ENCODE data around the gene COL27A1.

DNA sequence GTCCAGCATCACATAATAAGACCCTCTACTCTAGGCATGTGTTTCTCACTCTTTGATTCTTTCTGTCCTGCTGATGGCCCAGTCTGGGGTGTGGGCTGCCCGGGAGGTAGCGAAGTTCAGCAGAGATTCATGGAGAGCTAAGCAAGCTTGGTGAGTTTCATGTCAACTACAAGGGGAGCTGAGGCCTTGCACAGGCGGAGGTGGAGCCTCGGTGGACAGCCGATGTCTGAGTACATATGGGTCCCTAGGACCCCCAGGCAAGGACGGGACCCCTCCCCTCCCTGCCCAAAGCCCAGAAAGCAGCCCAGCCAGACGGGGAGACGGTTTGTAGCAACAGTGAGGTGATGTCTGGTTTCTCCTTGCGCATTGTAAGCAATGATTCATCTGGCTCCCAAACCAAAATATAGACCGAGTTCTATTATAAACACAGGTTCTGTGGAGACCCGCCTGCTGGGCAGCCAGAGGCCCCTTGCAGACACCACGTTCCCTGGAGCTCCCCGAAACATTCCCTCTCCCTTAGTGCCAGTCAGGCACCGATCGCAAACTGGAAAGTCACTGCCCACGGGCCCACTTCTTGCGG lies 45.5 kb downstream of the COL27A1 start:
- TF ChIP-seq, protein P1, sequence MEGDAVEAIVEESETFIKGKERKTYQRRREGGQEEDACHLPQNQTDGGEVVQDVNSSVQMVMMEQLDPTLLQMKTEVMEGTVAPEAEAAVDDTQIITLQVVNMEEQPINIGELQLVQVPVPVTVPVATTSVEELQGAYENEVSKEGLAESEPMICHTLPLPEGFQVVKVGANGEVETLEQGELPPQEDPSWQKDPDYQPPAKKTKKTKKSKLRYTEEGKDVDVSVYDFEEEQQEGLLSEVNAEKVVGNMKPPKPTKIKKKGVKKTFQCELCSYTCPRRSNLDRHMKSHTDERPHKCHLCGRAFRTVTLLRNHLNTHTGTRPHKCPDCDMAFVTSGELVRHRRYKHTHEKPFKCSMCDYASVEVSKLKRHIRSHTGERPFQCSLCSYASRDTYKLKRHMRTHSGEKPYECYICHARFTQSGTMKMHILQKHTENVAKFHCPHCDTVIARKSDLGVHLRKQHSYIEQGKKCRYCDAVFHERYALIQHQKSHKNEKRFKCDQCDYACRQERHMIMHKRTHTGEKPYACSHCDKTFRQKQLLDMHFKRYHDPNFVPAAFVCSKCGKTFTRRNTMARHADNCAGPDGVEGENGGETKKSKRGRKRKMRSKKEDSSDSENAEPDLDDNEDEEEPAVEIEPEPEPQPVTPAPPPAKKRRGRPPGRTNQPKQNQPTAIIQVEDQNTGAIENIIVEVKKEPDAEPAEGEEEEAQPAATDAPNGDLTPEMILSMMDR (conservative IDR thresholded peaks at IDR 0.05; ENCODE audit: low read depth in 2 of 2) = no peak
- TF ChIP-seq EZH2 (IDR thresholded peaks at IDR 0.05; ENCODE audit: low read depth, unreplicated experiment) = no peak
- TF ChIP-seq, protein P2, sequence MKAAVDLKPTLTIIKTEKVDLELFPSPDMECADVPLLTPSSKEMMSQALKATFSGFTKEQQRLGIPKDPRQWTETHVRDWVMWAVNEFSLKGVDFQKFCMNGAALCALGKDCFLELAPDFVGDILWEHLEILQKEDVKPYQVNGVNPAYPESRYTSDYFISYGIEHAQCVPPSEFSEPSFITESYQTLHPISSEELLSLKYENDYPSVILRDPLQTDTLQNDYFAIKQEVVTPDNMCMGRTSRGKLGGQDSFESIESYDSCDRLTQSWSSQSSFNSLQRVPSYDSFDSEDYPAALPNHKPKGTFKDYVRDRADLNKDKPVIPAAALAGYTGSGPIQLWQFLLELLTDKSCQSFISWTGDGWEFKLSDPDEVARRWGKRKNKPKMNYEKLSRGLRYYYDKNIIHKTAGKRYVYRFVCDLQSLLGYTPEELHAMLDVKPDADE (IDR thresholded peaks at IDR 0.05) = no peak
- TF ChIP-seq, protein P3, sequence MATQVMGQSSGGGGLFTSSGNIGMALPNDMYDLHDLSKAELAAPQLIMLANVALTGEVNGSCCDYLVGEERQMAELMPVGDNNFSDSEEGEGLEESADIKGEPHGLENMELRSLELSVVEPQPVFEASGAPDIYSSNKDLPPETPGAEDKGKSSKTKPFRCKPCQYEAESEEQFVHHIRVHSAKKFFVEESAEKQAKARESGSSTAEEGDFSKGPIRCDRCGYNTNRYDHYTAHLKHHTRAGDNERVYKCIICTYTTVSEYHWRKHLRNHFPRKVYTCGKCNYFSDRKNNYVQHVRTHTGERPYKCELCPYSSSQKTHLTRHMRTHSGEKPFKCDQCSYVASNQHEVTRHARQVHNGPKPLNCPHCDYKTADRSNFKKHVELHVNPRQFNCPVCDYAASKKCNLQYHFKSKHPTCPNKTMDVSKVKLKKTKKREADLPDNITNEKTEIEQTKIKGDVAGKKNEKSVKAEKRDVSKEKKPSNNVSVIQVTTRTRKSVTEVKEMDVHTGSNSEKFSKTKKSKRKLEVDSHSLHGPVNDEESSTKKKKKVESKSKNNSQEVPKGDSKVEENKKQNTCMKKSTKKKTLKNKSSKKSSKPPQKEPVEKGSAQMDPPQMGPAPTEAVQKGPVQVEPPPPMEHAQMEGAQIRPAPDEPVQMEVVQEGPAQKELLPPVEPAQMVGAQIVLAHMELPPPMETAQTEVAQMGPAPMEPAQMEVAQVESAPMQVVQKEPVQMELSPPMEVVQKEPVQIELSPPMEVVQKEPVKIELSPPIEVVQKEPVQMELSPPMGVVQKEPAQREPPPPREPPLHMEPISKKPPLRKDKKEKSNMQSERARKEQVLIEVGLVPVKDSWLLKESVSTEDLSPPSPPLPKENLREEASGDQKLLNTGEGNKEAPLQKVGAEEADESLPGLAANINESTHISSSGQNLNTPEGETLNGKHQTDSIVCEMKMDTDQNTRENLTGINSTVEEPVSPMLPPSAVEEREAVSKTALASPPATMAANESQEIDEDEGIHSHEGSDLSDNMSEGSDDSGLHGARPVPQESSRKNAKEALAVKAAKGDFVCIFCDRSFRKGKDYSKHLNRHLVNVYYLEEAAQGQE (IDR thresholded peaks at IDR 0.05; ENCODE audit: unreplicated experiment) = no peak
- TF ChIP-seq POLR2AphosphoS5 (IDR thresholded peaks at IDR 0.05; ENCODE audit: low read depth) = no peak
- no peak for TF ChIP-seq EZH2phosphoT487 (IDR thresholded peaks at IDR 0.05; ENCODE audit: unreplicated experiment)
- no peak for TF ChIP-seq CREB1 (CRISPR knock-in tag; IDR thresholded peaks at IDR 0.05; ENCODE audit: low read depth)
- TF ChIP-seq JUNB (IDR thresholded peaks at IDR 0.05; ENCODE audit: unreplicated experiment) = no peak
- no peak for TF ChIP-seq ZNF114 (CRISPR knock-in tag; IDR thresholded peaks at IDR 0.05)
- TF ChIP-seq, protein P4, sequence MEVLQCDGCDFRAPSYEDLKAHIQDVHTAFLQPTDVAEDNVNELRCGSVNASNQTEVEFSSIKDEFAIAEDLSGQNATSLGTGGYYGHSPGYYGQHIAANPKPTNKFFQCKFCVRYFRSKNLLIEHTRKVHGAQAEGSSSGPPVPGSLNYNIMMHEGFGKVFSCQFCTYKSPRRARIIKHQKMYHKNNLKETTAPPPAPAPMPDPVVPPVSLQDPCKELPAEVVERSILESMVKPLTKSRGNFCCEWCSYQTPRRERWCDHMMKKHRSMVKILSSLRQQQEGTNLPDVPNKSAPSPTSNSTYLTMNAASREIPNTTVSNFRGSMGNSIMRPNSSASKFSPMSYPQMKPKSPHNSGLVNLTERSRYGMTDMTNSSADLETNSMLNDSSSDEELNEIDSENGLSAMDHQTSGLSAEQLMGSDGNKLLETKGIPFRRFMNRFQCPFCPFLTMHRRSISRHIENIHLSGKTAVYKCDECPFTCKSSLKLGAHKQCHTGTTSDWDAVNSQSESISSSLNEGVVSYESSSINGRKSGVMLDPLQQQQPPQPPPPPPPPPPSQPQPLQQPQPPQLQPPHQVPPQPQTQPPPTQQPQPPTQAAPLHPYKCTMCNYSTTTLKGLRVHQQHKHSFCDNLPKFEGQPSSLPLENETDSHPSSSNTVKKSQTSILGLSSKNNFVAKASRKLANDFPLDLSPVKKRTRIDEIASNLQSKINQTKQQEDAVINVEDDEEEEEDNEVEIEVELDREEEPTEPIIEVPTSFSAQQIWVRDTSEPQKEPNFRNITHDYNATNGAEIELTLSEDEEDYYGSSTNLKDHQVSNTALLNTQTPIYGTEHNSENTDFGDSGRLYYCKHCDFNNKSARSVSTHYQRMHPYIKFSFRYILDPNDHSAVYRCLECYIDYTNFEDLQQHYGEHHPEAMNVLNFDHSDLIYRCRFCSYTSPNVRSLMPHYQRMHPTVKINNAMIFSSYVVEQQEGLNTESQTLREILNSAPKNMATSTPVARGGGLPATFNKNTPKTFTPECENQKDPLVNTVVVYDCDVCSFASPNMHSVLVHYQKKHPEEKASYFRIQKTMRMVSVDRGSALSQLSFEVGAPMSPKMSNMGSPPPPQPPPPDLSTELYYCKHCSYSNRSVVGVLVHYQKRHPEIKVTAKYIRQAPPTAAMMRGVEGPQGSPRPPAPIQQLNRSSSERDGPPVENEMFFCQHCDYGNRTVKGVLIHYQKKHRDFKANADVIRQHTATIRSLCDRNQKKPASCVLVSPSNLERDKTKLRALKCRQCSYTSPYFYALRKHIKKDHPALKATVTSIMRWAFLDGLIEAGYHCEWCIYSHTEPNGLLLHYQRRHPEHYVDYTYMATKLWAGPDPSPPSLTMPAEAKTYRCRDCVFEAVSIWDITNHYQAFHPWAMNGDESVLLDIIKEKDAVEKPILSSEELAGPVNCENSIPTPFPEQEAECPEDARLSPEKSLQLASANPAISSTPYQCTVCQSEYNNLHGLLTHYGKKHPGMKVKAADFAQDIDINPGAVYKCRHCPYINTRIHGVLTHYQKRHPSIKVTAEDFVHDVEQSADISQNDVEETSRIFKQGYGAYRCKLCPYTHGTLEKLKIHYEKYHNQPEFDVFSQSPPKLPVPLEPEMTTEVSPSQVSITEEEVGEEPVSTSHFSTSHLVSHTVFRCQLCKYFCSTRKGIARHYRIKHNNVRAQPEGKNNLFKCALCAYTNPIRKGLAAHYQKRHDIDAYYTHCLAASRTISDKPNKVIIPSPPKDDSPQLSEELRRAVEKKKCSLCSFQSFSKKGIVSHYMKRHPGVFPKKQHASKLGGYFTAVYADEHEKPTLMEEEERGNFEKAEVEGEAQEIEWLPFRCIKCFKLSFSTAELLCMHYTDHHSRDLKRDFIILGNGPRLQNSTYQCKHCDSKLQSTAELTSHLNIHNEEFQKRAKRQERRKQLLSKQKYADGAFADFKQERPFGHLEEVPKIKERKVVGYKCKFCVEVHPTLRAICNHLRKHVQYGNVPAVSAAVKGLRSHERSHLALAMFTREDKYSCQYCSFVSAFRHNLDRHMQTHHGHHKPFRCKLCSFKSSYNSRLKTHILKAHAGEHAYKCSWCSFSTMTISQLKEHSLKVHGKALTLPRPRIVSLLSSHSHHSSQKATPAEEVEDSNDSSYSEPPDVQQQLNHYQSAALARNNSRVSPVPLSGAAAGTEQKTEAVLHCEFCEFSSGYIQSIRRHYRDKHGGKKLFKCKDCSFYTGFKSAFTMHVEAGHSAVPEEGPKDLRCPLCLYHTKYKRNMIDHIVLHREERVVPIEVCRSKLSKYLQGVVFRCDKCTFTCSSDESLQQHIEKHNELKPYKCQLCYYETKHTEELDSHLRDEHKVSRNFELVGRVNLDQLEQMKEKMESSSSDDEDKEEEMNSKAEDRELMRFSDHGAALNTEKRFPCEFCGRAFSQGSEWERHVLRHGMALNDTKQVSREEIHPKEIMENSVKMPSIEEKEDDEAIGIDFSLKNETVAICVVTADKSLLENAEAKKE (CRISPR knock-in tag; IDR thresholded peaks at IDR 0.05) = no peak
- no peak for TF ChIP-seq STAT1 (IDR thresholded peaks at IDR 0.05; ENCODE audit: unreplicated experiment)
- no peak for TF ChIP-seq ZNF331 (CRISPR knock-in tag; IDR thresholded peaks at IDR 0.05; ENCODE audit: low read depth)

Measured in GM23338 (cell line).